Measurements from ENCODE around the gene AOX1.

- no peak for TF ChIP-seq CTCF (IDR thresholded peaks at IDR 0.05; ENCODE audit: insufficient read depth, low read depth, low read length)
- TF ChIP-seq EZH2 (IDR thresholded peaks at IDR 0.05; ENCODE audit: insufficient read depth, low read length) = no peak
These were observed 93.7 kb downstream of the AOX1 start for GRCh38 chr2:200679535-200679934.
